ENCODE data around the gene PRKN.
"Not testable (repeated sequence)": the region's sequence is repeated elsewhere in the genome, so short reads cannot be mapped to it uniquely, and the experiment has no call there.

The PRKN gene

DNA sequence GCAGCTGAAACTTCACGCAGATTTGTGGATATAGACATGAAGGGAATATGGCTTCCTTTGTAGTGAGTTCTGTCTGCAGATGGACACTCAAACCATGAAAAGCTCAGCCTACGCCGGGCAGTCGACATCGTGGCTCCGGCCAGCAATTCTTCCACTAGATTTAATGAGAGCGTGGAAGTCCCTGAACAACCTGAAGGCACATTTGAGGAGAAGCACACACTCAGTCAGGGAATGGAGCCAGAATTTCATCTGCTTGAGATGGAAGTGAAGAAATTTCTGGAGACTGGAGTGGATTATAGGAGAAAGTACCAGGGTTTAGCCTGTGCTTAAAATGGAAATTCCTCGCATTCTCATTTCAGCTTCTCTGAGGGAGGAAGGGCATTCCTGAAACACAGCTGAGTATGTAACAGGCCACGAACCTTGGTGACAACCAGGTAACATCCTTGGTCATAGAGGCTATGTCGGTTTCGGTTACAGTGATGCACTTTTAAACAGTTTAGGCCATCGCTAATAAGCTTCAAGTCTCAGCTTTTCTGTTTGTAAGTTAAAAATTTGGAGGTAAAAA lies 1373.2 kb downstream of the PRKN start:
- DNase-seq (ENCODE audit: low read depth in 2 of 2) = no peak

DNA sequence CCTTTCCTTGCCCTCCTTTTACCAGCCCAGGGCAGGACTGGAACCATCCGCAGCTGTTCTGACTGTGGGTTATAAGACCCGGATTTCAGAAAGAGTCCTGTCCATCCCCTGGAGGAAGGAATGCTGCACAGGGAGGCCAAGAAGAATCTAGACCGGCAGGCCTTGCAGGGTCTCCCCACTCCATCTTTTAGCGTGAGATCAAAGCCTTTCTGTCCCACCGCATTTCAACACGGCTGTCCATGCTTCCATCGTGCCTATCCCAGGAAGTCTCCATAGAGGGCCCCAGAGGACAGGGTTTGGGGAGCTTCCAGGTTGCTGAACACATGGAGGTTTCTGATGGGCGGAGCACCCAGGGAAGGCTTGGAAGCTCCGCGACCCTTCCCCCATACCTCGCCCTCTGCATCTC lies 1374.4 kb downstream of the PRKN start:
- DNase-seq (ENCODE audit: low read depth in 2 of 2) = no peak

DNA sequence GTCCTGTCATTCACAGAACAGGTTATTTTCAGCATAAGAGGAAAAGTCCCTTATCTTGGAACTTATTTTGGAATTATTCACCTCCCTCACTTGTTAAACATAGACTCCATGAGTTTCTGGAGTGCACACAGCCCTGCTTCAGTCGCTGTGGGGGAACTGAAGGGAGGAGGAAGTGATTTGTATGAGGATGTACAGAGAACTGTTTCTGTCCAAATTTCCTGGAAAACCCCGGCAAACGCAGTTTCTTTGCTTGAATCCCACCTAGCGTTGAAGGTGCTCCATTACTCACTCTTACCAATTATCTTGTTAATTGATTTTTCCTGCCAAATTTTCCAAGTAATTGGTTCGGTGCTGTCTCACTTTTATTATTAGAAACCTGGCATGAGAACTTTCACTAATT lies 1375.7 kb downstream of the PRKN start:
- DNase-seq (ENCODE audit: low read depth in 2 of 2) = no peak

DNA sequence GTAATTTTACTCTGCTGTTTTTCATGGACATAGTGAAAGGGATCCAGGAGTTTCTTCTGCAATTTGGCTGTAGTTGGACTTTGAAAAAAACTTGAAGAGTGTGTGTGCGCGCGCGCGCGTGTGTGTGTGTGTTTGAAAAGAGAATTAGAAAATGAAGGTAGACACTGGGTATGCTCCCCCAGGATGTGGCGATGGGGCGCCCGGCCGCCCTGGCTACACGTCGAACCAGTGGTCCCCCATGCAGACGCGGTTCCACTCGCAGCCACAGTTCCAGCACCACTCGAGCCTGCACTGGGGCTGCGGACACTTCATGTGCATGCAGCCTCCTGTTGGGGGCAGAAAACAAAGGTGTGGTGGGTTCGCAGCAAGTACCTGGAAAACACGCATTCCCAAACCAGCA lies 1377.7 kb downstream of the PRKN start:
- DNase-seq (ENCODE audit: low read depth in 2 of 2) = no peak

DNA sequence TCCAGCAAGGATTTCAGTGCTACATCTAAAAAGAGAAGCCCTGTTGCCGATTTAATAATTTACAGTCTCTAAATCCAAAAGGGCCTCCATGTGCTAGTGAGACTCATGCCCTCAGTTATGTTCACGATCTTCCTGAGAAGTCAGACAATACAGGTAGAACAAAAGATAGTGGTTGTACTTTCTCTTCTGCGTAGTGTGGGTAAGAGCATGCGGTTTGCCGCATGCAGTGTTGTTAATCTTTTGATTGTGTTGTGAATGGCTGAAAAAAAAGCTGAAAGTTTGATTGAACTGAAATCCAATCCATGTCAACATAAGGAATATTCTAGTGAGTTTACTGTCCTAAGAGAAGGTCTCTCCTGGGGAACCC lies 1379.0 kb downstream of the PRKN start:
- no peak for DNase-seq (ENCODE audit: low read depth in 2 of 2)

DNA sequence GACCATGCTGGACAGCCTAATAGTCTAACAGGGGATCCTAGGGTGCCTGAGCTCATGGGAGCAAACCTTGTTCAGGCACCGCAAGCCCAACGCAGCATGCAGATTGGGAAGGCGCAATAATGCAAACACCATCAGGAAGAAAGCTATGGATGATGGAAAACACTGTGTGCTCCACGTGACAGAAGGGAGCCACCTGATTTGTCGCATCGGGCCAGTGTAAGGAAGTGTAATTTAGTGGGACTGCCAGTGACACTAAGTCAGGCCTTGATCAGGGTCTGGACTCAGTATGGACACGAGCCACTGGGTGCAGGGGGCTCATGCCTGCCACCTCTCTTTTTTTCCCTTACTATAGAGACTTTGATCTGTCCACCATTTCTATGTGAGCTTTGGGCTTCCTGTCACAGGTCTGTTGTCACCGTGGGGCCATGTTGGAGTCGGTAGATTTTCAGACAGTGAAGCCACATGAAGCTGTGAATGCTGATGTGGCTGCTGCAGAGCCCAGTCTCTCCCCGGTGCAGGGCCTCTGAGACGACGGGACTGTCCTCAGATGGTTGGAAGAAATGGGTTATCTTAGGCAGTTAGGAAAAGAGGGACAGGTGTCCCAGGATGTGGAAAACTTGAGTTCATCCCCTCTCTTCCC lies 1379.5 kb downstream of the PRKN start:
- DNase-seq (ENCODE audit: low read depth in 2 of 2) = no peak

DNA sequence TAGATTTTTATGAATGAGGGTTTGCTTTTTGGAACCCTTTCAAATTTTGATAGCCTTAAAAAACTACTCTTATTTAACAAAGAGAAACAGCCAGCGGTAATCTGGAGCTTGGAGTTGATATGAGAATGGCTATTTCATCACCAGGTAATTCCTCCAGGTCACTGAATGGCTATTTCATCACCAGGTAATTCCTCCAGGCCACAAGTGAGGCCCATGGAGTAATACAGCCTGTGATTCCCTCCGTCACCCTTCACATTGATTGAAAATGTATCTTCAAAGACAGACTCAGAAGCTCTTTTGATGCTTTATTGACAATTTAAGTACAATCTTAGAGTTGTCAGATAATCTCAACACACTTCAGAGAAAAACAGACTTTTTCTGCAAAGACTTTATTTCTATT lies 1380.4 kb downstream of the PRKN start:
- no peak for DNase-seq (ENCODE audit: low read depth in 2 of 2)

DNA sequence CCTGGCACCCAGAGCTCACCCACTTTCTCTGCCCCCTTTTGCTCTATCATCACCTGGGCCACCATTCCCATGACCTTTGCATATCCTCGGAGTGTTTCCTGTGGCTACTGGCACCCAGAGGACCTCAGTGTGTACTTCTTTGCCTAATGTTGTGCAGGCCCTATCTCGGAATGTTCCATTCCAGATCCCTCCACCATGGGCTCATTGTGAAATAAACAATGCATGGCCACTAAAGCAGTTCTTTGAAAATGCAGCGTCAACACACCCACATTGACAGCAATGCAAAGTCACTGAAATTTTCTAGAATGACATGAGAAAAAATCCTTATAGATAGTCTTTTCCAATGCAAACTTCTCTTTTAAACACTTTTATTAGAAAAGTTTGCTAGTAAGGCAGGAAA lies 1380.8 kb downstream of the PRKN start:
- no peak for DNase-seq (ENCODE audit: low read depth in 2 of 2)

DNA sequence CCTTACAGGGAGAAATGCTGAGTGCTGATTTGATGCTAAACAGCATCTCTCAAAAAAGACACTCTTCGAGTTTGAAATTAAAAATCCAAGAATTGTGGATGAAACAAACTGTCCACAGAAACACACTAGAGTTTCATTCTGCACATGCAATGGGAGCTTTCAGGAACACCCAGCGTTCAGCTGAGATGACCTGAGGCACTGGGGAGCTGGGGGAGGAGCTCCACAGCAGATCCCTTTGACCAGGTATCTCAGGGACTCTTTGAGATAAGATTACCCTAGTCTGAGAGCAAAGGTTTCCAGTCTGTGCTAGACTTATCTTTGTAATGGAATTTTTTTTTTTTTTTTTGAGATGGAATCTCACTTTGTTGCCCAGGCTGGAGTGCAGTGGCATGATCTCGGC lies 1382.9 kb downstream of the PRKN start:
- DNase-seq (ENCODE audit: low read depth in 2 of 2) = no peak

DNA sequence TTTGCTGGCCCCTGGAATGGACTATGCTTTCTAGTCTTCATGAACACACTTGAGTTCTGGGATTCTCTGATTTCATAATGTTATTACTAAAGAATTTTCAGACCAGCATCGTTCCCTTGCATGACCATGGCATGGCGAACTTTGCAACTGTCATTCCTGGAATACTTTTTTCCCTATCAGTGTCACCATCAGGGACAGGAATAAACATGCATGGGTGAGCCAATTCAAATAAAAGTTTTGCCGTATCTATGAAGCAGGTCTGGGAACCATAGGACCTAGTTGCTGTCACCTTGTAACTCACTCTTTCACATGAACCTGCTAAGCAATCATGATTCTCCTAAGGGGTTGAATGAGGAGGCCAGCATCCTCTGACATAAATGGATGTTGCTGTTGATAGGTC lies 1385.5 kb downstream of the PRKN start:
- DNase-seq (ENCODE audit: low read depth in 2 of 2) = no peak

DNA sequence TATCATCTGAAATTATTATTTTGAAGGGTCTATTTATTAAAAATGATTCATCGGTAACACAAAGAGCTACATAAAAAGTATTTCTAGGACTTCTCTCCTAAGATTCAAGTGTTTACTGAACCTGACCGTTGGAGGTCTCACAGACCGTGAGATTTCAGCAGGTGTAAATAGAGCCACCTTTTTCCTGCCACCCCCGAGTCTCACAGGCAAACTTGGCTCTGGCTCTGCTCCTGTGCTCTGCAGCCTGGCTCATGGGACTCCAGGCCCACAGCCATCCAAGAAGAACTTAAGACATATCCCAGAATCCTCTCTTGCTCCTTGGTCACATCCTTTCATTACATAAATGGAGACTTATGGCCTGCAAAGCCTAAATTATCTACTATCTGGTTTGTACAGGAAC lies 1385.9 kb downstream of the PRKN start:
- no peak for DNase-seq (ENCODE audit: low read depth in 2 of 2)

DNA sequence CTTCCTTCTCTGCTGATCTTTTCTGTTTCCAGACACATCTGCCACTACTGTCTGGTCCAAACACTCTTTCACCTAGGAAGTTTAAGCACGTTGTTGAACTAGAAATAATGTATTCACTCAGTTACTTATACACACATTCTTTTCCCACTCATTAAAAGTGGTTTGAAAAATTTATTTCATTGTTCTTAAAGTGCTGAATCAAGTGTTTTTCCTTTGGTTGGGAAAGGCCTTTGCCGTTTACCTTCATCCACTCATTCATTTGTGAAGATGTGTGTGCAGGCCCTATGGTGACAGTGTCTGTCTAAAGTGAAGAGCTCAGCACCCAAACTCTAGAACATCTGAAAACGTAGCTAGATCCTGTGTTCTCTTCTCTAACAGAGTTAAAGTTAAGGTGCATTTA lies 1389.6 kb downstream of the PRKN start:
- DNase-seq (ENCODE audit: low read depth in 2 of 2) = no peak

DNA sequence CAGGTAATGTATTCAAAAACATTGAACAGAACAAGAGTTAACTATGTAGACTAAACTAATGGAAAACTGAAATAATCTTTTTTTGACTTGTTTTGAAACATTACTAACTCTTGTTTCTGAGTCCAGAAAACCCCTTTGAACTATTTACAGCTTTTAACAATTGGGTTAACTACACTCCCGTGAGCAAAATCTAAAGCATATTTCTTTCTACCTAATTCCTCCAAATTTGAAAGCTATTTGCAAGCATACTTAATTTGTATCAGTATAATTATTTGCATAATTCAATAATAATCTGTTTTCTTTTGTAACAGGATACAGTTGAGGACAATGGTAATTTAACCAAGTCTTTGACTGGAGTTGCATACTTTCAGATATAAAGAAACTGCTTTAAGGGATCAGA lies 1391.1 kb downstream of the PRKN start:
- DNase-seq (ENCODE audit: low read depth in 2 of 2) = no peak

DNA sequence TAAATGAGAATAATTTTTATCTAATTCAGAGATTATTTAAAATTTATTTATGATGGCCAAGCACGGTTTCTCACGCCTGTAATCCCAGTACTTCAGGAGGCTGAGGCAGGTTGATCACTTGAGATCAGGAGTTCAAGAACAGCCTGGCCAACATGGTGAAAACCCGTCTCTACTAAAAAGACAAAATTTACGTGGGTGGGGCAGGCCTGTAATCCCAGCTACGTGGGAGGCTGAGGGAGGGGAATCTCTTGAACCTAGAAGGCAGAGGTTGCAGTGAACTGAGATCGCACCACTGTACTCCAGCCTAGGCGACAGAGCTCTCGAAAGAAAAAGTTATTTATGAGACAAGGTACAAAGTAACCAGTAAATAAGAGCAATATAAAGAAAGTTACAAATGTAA lies 1394.2 kb downstream of the PRKN start:
- DNase-seq (ENCODE audit: low read depth in 2 of 2) = no peak

DNA sequence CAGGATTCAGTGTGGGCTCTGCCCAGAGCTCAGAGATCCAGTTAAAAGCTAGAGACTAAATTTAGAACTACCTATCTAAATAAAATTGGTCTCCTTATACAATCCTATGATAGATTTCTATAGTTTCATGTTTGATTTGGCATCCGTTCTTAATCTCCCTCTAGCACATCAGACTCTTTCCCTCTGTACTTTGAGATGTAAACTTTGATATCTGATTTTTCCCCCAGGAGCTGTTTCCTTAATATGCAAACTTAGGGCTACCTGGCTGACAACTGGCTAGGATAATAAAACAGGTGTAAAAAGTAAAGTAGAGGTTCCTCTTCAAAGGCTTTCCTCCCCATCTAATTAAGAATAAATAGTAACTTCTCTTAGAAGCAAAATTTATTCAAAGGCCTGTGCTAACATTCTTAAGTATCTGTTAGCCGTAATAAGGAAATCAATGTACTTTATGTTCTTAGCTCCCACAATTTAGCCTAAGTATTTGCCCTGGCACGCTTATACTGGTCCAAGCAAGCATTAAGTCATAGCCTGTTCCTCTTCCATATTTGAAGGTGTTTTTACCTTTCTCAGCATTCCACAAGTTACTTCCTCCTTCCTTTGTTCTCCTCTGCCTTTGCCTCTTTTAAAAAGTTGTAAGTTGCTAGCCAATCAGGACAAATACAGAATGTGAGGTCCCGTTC lies 1396.0 kb downstream of the PRKN start:
- not testable (repeated sequence) for DNase-seq (ENCODE audit: low read depth in 2 of 2)

DNA sequence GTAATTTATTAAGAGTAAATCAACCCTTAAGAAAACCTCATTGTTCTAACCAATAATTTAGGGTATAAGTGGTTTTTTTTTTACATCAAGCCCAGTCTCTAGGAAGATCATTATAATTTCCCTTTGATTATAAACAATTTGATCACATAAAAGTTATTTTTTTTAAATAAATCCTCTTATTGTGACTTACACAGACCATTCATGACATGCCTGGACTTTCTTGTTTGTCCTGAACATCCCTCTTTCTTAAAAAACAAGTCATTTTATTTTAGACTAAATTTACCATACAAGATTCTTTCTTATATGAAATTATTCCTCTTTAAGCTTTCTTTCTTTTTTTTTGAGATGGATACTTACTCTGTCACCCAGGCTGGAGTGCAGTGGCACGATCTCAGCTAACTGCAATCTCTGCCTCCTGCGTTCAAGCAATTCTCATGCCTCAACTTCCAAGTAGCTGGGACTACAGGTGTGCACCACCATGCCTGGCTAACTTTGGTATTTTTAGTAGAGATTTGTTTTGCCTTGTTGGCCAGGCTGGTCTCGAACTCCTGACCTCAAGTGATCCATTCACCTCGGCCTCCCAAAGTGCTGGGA lies 1400.1 kb downstream of the PRKN start:
- no peak for DNase-seq (ENCODE audit: low read depth in 2 of 2)

DNA sequence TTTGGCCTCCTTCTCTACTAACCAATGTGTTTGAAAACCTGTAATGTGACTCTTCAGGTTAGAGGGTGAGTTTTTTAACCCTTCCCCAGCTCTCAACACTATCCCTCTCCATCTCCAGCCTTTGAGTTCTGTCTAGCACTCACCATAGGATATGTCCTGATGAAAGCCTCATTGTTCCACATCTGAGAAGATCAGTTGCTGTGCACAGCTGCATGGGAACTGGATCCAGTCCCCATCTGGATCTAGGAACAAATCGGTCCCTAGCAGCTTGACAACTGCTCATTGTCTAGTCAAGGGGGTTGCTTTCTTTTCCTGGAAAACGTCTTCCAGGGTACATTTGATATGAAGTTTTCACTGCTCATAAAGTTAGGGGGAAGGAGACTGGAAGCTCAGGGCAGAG lies 1408.3 kb downstream of the PRKN start:
- DNase-seq (ENCODE audit: low read depth in 2 of 2) = no peak

DNA sequence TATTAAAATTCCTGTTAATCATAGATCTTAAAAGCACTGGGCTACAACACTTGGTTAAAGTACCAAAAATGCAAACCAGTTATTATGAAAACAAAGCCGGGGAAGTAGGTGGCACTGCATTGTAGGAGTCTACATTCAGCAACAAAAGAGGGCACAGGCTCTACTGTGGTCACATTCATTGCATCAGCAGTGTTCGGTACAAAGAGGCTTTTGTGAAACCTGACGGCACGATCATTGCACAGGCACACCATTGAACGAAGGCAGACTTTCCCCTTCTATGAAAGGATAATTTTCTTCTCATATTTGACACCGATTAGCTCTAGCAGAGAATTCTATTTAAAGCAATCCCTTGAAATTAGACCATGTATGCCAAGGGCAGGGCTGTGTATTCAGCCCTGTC lies 1409.1 kb downstream of the PRKN start:
- DNase-seq (ENCODE audit: low read depth in 2 of 2) = no peak

DNA sequence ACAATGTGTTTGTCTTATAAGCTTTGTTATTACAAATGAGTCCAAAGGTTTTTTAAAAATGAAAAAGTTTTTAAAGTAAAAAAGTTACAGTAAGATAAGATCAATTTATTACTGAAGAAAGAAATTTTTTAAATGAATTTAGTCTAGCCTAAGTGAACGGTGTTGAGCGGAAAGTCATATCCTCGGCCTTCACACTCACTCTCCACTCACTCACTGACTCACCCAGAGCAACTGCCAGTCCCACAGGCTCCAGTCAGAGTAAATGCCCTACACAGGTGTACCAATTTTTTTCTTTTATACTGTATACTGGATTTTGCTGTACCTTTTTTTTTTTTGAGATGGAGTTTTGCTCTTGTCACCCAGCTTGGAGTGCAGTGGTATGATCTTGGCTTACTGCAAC lies 1411.0 kb downstream of the PRKN start:
- DNase-seq (ENCODE audit: low read depth in 2 of 2) = no peak

DNA sequence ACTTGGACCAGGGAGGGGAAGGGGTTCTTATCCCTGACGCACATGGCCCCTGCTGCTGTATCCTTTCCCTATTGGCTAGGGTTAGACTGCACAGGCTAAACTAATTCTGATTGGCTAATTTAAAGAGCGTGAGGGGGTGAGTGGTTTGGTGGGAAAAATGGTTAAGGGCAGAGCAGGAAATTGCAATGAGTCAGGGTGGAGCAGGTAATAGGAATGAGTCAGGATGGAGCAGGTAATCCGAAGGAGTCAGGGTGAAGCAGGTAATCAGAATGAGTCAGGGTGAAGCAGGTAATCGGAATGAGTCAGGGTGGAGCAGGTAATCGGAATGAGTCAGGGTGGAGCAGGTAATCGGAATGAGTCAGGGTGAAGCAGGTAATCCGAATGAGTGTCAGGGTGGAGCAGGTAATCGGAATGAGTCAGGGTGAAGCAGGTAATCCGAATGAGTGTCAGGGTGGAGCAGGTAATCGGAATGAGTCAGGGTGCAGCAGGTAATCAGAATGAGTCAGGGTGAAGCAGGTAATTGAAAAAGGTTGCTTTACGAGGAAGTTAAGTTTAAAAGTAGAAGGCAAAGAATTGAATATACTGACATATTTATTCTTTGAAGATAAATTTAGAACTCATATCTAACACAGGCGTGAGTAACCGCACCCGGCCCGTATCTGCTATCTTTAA lies 1412.2 kb downstream of the PRKN start:
- DNase-seq (ENCODE audit: low read depth in 2 of 2) = not testable (repeated sequence)

DNA sequence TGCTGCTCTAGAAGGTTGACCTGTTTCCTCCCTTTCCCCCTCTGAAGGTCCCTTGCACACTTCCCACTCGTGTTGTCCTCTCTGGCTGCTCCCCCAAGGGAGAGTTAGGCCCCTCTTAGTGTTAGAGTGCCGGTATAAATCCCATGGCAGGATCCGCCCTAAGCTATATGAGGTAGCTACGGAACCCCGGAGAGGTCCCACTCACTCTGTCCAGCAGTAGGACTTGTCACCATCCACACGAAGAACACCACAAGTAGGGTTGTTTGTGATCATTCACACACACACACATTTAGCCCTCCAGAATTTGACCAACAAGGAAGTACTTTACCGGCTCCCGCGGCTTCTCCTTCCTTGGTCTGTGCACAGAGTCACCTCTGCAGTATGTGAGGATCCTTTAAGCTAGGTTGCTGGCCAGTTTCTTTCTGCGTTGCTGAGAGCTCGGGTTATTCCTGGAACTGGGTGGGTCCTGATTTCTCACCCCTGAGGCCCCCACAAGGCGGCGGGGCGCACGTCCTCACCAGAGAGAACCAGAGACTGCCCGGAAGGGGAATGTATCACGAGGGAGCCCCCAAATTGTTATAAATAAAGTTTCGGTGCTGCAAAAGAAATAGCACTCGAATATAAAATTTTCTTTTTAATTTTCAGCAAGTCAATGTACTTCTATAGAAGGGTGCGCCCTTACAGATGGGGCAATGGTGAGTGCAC lies 1412.9 kb downstream of the PRKN start:
- not testable (repeated sequence) for DNase-seq (ENCODE audit: low read depth in 2 of 2)

DNA sequence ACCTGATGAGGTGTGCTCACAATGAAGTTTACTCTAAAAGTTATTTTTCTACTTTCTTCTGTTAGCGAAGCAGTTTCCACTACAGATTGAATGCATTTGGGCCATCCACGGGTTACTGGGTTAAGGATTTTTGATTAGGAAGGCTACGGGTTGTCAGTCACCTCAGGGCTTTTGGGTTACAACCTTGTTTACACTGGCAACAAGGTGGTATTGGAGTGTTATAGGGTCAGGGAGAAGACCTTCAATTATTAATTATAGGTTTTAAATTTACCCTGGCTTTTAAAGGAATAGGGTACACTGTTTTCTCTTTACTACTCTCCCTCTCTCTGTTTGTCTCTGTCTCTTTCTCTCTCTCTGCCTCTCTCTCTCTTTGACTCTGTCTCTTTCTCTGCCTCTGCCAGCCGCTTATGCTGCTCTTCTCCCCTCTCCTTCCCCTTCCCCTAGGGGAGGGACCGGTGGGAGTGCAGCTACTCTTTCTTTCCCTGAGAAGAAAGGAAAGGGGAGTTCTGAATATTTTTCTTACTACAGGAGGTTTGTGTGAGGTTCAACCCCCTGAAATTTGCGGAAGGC lies 1413.5 kb downstream of the PRKN start:
- no peak for DNase-seq (ENCODE audit: low read depth in 2 of 2)
